Measurements from ENCODE around the gene MAGEA2B.
"Not testable (repeated sequence)": the region's sequence is repeated elsewhere in the genome, so short reads cannot be mapped to it uniquely, and the experiment has no call there.

DNA sequence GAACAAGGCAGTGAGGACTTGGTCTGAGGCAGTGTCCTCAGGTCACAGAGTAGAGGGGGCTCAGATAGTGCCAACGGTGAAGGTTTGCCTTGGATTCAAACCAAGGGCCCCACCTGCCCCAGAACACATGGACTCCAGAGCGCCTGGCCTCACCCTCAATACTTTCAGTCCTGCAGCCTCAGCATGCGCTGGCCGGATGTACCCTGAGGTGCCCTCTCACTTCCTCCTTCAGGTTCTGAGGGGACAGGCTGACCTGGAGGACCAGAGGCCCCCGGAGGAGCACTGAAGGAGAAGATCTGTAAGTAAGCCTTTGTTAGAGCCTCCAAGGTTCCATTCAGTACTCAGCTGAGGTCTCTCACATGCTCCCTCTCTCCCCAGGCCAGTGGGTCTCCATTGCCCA, 14.0 kb upstream of the MAGEA2B start:
- TF ChIP-seq, protein P1, sequence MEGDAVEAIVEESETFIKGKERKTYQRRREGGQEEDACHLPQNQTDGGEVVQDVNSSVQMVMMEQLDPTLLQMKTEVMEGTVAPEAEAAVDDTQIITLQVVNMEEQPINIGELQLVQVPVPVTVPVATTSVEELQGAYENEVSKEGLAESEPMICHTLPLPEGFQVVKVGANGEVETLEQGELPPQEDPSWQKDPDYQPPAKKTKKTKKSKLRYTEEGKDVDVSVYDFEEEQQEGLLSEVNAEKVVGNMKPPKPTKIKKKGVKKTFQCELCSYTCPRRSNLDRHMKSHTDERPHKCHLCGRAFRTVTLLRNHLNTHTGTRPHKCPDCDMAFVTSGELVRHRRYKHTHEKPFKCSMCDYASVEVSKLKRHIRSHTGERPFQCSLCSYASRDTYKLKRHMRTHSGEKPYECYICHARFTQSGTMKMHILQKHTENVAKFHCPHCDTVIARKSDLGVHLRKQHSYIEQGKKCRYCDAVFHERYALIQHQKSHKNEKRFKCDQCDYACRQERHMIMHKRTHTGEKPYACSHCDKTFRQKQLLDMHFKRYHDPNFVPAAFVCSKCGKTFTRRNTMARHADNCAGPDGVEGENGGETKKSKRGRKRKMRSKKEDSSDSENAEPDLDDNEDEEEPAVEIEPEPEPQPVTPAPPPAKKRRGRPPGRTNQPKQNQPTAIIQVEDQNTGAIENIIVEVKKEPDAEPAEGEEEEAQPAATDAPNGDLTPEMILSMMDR (IDR thresholded peaks at IDR 0.05; ENCODE audit: poor library complexity) = not testable (repeated sequence)
- not testable (repeated sequence) for TF ChIP-seq EZH2phosphoT487 (IDR thresholded peaks at IDR 0.05; ENCODE audit: low read depth, severe bottlenecking, unreplicated experiment)

Data from hepatocyte (in vitro differentiated cells).